ENCODE measurements around the gene RLBP1.

- TF ChIP-seq, protein P1, sequence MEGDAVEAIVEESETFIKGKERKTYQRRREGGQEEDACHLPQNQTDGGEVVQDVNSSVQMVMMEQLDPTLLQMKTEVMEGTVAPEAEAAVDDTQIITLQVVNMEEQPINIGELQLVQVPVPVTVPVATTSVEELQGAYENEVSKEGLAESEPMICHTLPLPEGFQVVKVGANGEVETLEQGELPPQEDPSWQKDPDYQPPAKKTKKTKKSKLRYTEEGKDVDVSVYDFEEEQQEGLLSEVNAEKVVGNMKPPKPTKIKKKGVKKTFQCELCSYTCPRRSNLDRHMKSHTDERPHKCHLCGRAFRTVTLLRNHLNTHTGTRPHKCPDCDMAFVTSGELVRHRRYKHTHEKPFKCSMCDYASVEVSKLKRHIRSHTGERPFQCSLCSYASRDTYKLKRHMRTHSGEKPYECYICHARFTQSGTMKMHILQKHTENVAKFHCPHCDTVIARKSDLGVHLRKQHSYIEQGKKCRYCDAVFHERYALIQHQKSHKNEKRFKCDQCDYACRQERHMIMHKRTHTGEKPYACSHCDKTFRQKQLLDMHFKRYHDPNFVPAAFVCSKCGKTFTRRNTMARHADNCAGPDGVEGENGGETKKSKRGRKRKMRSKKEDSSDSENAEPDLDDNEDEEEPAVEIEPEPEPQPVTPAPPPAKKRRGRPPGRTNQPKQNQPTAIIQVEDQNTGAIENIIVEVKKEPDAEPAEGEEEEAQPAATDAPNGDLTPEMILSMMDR (IDR thresholded peaks at IDR 0.05), result no peak
- no peak for TF ChIP-seq ZFX (IDR thresholded peaks at IDR 0.05; ENCODE audit: borderline replicate concordance)
Observed at GRCh38 chr15:89218531-89218930, 2.8 kb downstream of the RLBP1 start.
